ENCODE results near the gene FCHO2.
"Not testable (repeated sequence)": the region's sequence is repeated elsewhere in the genome, so short reads cannot be mapped to it uniquely, and the experiment has no call there.

Gene FCHO2

GRCh38 chr5:72956324-72957140, 691 bp downstream of the FCHO2 start:
- no peak for DNase-seq

GRCh38 chr5:72957337-72957736, 1.5 kb downstream of the FCHO2 start:
- no peak for DNase-seq

GRCh38 chr5:72959257-72959656, 3.4 kb downstream of the FCHO2 start:
- no peak for DNase-seq

- DNase-seq: not testable (repeated sequence)
Measured at GRCh38 chr5:72974481-72974880, 18.6 kb downstream of the FCHO2 start.

- DNase-seq: not testable (repeated sequence)
Measured at GRCh38 chr5:72976810-72977209, 21.0 kb downstream of the FCHO2 start.

GRCh38 chr5:72985719-72986118, 29.9 kb downstream of the FCHO2 start:
- DNase-seq: no peak

GRCh38 chr5:72988769-72989168, 32.9 kb downstream of the FCHO2 start:
- DNase-seq: no peak

GRCh38 chr5:72991394-72991793, 35.6 kb downstream of the FCHO2 start:
- DNase-seq: no peak

- no peak for DNase-seq
Measured at GRCh38 chr5:72994578-72994977, 38.7 kb downstream of the FCHO2 start.

- DNase-seq: no peak
Measured at GRCh38 chr5:72996632-72997031, 40.8 kb downstream of the FCHO2 start.

GRCh38 chr5:72999916-73000315, 44.1 kb downstream of the FCHO2 start:
- DNase-seq: no peak

- no peak for DNase-seq
Measured at GRCh38 chr5:73005886-73006285, 50.0 kb downstream of the FCHO2 start.

GRCh38 chr5:73007051-73007450, 51.2 kb downstream of the FCHO2 start:
- DNase-seq: no peak

GRCh38 chr5:73008831-73009230, 53.0 kb downstream of the FCHO2 start:
- no peak for DNase-seq

GRCh38 chr5:73011612-73012011, 55.8 kb downstream of the FCHO2 start:
- DNase-seq: not testable (repeated sequence)

- no peak for DNase-seq
Measured at GRCh38 chr5:73018892-73019291, 63.1 kb downstream of the FCHO2 start.

- DNase-seq: no peak
Measured at GRCh38 chr5:73019766-73020165, 63.9 kb downstream of the FCHO2 start.

- no peak for DNase-seq
Measured at GRCh38 chr5:73022471-73023169, 66.8 kb downstream of the FCHO2 start.

- DNase-seq: not testable (repeated sequence)
Measured at GRCh38 chr5:73024946-73025544, 69.2 kb downstream of the FCHO2 start.

GRCh38 chr5:73027361-73027760, 71.5 kb downstream of the FCHO2 start:
- DNase-seq: no peak

GRCh38 chr5:73027816-73028215, 72.0 kb downstream of the FCHO2 start:
- DNase-seq: no peak

GRCh38 chr5:73028991-73029595, 73.3 kb downstream of the FCHO2 start:
- DNase-seq: no peak

GRCh38 chr5:73030531-73030930, 74.7 kb downstream of the FCHO2 start:
- DNase-seq: no peak

GRCh38 chr5:73030995-73031394, 75.2 kb downstream of the FCHO2 start:
- DNase-seq: no peak

All from NCI-H524 treated with DMSO at 0.1 percent for 48 hours (cell line).